GM18873 (cell line): ENCODE results near the gene EHBP1L1.

Source experiments
- ATAC-seq: cut with Tn5 transposase; IDR thresholded peaks from one replicate; pipeline ENCODE4 v1.9.1; 2021; ENCODE audit warnings: mild to moderate bottlenecking, moderate library complexity, moderate number of reproducible peaks; ENCODE audit not compliant: unreplicated experiment, low FRiP score

The EHBP1L1 gene

DNA sequence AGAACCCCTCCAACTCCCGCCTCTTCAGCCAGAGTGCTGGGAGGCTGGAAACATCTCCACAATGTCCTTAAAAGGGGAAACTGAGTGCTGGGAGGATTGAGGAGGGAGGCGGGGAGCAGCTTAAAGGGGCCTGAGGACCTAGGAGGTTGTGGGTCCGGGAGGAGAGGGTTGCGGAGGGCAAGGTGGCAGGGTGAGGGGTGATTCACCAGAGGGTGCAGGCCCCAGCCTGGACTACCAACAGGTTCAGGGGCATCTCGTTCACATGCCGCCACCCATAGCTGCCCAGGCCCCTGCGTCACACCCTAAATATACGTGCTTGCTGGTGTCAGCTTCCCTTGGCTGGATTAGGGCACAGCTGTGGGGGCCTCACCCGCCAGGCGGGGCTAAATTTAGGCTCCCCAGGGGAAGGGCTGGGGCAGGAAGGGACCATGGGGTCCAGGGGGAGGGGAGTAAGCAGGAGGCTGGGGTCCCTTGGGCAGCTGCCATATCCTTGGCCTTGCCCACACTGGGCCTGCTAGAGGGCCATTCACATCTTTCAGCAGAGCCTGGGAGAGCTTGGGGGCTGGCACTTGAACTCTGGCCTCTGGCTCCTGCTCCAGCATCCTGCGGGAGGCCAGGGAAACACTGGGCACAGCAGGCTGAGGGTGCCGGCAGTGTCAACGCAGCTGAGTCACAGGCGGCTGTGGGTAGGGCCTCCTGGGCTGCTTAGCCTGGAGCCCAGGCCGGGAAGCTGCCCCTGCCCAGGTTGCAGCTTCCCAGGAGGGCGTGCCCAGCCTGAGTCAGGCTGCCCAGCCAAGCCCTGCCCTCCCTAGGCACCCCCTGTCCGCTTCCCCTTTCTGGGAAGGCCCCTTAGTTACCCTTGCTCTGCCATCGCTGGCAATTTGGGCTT, 1.3 kb downstream of the EHBP1L1 start:
- ATAC-seq = no peak

DNA sequence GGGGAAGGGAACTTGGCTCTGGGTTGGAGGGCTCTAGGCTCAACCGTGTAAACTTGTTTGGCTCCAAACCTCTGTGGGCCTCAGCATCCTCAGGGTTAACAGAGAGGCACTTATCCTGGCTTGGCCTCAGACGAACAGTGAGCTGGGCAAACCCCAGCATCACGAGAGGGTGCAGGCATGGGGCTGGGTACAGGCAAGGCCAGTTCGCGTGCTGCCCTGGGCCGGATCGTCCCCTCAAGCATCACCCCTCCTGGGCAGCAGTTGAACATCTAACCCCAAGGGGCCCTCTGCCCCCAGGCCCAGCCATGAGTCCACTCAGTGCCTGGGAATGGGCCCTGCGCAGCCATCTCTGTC, 1.9 kb downstream of the EHBP1L1 start:
- ATAC-seq = no peak

DNA sequence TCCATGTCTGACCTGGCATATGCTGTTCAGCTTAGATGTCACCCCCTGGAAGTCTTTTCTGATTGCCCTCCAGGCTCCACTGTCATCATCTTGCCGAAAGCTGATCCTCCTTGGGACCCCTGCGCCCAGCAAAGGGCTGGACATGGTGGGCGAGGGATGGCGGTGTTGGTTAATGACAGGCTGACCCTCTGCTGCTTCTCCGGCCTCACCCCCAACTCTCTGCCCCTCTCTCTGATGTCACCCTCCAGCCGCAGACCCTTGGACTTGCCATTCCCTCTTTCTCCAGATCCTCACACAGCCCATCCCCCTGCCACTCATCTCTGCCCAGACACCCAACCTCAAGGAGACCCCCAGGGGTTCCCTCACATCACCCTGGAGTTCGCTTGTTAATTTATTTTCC, 2.3 kb downstream of the EHBP1L1 start:
- ATAC-seq = no peak

DNA sequence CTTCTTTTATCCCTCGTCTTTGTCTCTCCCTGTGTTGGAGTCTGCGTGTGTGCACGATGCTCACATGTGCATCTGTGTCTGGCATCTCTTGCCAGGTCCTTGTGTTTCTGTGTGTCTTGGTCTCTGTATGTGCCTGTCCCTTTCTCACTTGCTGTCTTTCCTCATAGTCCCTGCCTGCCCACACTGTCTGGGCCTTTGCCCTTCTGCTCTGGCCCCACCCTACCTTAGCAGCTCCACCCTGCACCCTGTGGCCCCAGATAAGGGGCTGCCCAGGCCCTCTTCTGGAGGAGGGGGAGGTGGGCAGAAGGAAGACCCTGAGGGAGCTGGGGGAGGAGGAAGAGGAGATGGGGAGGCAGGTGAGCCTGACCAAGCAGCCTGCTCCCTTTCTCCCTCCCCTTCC, 2.8 kb downstream of the EHBP1L1 start:
- ATAC-seq = no peak

DNA sequence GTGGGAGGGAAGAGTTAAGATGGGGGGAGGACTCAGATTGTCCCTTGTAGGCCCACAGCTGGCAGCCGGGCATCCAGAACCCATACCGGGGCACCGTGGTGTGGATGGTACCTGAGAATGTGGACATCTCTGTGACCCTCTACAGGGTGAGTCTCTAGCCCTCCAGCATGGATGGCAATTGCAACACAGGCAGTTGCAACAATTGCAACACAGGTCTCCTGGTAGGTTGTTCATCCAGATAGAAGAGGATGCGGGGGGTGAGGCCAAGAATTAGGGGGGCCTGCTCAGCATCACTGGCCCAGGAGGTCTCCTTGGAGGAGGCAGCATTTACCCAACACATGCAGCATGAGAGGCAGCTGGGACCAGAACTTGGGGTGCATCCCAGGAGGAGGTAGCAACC, 3.4 kb downstream of the EHBP1L1 start:
- ATAC-seq = no peak

DNA sequence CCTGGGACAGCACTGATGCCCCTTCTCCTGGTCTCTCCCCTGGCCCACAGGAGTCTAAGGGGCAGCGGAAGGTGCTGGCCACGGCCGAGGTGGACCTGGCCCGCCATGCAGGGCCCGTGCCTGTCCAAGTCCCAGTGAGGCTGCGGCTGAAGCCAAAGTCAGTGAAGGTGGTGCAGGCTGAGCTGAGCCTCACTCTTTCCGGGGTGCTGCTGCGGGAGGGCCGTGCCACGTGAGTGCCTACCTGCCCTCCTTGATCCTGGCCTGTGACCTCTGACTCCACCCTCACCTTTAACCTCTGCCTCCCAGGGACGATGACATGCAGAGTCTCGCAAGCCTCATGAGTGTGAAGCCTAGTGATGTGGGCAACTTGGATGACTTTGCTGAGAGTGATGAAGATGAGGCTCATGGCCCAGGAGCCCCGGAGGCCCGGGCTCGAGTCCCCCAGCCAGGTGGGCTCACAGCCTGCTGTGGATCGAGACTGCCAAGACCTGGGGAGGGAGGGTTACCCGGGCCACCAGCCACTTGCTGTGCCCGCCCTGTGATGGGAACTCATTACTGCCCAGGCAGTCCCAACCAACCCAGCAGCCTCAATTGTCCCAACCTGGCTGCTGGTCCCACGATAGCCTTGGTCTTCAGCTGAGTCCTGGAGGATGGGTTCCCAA, 4.3 kb downstream of the EHBP1L1 start:
- no peak for ATAC-seq

DNA sequence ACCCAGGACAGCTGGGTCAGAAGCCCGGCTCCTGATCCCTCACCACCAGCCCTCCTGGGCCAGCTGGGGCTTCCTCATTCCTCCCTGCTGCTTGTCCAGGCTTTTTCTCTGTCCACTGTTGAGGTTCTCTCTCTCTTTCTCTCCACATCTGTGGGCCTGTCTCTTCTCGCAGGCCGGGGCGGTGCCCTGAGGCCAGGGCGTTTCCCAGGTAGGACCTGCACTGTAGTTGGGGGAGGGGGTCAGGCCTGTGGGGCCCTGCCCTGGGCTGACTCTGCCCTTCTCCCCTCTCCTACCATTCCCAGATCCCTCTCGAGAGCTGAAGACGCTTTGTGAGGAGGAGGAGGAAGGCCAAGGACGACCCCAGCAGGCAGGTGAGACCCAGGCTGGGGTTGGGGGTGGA, 4.9 kb downstream of the EHBP1L1 start:
- ATAC-seq = no peak

DNA sequence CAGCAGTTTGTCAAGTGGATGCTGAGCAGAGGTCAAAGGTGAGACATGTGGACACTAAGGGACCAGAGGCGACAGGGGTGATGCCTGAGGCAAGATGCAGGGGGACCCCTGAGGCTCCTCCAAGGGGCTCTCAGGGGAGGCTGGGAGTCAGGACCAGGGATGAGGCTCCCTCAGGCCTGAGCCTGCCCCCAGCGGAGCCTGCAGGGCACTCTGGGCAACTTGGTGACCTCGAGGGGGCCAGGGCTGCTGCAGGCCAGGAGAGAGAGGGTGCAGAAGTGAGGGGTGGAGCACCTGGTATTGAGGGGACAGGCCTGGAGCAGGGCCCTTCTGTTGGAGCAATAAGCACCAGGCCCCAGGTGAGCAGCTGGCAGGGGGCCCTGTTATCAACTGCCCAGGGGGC, 6.1 kb downstream of the EHBP1L1 start:
- ATAC-seq = no peak

DNA sequence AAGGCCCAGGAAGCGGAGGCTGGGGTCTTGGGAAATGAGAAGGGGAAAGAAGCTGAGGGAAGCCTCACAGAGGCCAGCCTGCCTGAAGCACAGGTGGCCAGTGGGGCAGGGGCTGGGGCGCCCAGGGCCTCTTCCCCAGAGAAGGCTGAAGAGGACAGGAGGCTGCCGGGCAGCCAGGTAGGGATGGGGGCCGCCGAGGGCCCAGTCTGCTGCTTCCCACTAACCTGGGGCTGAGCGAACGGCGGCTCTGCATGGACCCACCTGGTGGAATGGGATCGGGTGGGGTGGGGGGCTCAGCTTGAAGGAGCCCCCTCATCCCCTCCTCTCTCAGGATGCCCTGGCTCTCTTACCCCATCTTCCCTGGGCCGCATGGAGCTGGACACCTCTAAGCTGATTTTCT, 7.7 kb downstream of the EHBP1L1 start:
- ATAC-seq = no peak

DNA sequence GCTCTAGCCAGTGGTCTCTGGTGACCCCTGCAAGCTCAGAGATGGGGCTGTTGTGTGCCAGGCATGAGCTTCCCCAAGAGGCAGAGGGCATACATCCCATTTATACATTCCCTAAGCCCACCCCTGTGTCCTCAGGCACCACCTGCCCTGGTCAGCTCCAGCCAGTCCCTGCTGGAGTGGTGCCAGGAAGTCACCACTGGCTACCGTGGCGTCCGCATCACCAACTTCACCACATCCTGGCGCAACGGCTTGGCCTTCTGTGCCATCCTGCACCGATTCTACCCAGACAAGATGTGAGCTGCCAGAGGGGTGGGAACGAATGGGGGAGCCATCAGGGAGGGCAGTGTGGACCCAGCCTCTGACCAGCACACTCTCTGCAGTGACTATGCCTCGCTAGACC, 8.3 kb downstream of the EHBP1L1 start:
- ATAC-seq = no peak

DNA sequence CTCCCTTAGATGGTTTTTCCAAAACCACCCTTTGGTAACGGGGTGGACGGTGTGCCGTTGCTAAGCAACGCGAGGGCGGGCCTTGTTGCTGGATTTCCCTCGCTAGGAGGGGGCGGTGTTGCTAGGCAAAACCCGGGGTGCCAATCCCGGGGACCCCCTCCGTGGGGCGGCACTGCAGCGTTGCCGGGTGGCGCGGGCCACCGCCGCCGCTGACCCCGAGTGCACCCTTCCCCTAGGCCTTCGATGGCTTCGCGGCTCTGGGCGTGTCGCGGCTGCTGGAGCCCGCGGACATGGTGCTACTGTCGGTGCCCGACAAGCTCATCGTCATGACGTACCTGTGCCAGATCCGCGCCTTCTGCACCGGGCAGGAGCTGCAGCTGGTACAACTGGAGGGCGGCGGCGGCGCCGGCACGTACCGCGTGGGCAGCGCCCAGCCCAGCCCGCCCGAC, 8.9 kb downstream of the EHBP1L1 start:
- no peak for ATAC-seq

DNA sequence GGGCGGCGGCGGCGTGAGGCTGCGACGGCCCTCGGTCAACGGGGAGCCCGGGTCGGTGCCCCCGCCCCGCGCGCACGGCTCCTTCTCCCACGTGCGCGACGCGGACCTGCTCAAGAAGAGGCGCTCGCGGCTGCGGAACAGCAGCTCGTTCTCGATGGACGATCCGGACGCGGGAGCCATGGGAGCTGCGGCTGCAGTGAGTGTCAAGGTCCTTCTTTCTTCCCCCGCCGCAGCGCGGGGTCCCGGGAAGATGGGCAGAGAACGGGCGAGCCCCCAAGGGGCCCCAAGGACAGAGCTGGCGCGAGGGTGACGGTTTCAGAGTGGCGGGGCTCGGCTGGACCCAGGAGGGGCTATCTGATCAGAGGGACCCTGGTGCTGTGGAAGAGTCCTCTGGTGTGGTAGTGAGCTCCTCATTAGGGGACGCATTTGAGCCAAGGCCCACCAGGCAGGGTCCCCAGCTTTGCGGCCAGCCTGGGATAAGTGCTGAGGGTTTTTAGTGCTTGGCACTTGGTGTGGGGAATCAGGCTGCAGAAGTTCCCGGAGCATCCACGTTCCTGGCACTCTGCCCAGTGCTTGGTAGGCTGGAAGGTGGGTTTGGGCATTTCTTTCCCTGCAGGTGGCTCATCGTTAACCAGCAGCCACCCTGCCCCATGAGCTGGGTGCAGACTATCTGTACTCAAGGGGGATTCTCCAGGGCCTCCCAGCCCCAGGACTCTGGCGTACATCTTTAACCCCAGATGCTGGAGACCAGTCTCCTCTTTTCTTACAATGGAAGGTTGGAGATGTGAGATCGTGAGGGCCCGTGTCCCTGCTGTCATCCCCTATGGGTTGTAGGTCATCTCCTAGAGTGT, 9.8 kb downstream of the EHBP1L1 start:
- ATAC-seq = no peak

DNA sequence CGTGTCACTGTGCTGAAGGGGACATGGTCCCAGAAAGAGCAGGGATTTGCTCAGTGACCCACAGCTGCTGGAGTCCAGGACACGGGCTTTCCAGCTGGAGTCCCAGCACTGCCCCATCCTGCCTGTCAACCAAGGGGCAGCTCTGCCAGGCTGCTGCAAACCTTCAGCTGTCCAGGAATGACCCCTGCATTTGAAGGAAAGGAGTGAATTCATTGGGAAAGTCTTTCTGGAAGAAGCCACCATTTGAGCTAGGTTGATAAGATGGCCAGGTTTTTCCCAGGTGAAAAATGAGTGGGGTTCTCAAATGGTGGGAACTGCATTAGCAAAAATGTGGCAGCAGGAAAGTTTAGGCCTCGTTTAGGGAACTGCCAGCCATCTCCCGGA, 10.4 kb downstream of the EHBP1L1 start:
- no peak for ATAC-seq

DNA sequence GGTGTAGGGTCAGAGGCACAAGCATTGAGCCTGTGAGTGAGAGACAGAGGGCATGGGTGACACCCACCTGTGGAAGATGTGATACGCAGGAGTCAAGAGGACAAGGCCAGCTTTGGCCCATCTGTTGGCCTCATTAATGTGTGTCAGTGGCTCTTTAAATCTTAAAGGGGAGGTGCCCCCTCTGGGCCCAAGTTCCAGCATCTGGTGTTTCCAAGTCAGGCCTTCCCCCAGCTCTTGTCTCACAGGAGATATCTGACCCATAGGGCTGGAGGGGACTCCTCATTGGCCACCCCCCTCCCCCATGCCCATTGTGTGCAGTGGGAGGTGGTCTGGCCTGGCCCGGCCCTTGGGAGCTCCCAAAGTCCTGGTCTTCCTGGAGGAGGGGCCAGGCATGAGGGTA, 10.8 kb downstream of the EHBP1L1 start:
- no peak for ATAC-seq

DNA sequence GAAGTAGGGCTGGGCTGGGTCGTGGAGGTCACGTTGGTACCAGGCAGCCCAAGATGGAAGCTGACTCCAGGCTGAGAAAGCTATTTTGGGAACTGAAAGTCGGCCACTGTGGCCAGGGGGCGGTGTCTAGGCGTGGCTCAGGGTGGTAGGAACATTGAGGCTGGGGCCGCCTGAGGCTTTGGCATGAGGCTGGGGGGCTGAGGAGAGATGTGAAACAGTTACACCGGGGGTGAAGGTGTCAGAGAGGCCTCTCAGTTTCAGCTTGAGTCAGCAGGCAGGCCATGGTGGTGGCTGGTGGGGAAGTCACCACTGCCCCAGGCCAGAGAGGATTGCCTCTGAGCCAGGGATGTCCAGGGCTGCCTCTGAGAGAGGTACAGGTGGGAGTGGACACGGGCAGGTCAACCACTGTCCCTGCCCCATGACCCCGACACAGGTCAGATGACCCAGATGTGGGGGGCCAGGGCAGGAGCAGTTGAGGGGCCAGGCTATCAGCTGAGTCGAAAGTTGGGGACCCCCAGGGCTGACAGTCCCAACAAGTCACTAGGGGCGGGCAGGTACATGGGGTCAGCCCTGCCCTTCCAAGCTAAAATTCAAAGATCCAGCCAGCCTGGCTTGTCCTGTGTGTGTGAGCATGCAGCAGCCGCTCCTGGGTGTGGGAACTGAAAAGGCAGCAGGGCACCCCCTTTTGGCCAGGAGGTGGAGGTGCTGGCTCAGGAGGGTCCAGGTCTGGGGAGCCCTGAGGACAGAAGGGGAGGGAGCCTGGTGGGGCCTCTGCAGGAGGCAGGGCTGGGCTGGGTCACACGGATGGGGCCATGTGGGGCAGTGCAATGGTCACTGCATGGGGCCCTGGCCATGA, 12.6 kb downstream of the EHBP1L1 start:
- peak; percentile 74 for ATAC-seq

DNA sequence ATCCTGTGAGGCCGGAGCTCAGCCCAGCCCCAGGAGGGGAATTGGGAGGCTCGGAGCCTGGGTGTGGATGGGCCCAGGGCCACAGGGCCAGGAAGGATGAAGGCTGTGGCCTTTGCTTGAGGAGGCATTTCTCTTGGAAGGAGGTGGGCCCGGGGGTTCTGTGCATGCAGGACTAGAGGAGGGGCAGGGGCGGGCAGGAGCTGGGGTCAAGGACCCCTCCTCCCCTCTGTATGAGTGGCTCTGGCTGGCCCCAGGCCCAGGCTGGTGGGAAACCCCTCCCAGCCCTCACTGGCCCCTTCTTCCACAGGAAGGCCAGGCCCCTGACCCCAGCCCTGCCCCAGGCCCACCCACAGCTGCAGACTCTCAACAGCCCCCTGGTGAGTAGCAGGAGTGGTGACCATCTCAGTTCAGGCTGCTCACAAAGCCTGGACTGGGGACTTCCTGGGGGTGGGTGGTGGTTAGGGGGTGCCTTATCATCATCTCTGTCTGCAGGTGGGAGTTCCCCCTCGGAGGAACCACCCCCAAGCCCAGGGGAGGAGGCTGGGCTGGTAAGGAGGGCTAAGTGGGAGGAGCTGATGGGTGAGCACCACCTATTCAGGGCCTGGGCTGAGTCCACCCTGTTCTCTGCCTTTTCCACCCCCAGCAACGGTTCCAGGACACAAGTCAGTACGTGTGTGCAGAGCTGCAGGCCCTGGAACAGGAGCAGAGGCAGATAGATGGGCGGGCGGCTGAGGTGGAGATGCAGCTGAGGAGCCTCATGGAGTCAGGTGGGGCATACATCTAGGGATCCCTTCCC, 13.8 kb downstream of the EHBP1L1 start:
- no peak for ATAC-seq

DNA sequence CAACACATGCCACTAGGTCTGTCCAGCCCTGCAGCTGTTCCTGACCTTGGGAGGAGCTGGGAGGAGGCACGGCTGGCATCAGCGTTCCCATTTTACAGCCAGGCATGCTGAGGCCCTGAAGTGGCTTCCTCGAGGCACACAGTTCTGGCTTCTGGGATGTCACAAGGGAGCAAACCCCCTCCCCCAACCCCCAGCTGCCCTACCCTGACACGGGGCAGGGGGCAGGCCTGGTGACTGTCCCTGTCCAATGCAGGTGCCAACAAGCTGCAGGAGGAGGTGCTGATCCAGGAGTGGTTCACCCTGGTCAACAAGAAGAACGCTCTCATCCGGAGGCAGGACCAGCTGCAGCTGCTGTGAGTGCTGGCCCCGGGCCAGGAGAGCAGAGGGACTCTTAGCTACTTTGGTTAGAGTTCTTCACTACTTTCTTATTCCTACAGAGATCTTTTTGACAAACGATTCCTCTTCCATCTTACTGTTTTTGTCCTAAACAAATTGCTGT, 14.4 kb downstream of the EHBP1L1 start:
- ATAC-seq = no peak

DNA sequence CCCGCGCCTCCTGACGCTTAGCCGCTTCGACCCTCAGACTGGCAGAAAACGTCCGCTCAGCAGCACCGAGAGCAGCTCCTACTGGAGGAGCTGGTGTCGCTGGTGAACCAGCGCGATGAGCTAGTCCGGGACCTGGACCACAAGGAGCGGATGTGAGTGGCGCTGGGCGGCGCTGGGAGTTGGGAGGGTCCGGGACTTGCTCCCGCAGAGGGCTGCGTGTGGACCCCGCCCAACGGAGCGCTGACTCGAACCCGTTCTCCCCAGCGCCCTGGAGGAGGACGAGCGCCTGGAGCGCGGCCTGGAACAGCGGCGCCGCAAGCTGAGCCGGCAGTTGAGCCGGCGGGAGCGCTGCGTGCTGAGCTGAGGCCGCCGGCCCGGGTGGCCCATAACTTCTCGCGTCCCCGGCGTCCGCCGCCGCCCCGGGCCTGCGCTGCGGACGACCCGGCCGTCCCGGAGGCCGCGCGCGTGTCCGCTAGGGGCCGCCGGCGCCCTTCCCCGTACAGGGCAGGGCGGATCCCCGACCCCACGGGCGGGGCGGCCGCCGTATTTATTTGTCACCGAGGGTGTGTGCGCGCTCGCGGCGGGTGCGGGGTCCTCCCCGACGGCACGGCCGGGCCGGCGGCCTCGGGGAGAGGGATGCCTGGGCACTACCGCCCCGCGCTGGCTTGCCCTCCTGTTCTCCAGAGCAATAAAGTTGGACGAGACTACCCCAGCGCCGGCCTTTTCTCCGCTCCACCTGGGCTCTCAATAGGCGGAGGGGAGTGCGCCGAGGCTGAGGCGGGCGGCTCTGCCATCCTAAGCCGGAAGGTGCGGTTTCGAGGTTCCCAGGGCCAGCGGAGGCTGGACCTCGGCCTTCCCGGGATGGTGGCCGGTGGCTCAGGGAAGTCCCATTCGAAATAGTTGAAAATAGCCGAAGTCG, 16.3 kb downstream of the EHBP1L1 start:
- ATAC-seq = no peak
